H9 (cell line): ENCODE measurements around the gene RAB6A. TPM values are rescaled to one million over a fixed set of nuclear protein-coding genes. Genes with fewer than 3 reads are reported as not detected.

Experiments
- DNase-seq: peaks from one replicate; pipeline ENCODE4 v3.0.0-alpha.2; 2017
- H2AFZ ChIP-seq: one replicate; pipeline ENCODE4 v1.6.1; 2013; ENCODE audit warnings: mild to moderate bottlenecking, low read length, control low read depth, moderate library complexity
- H2AK5ac ChIP-seq: 2 replicates; pipeline ENCODE4 v1.6.1; 2013; ENCODE audit warnings: low read length, control low read depth, mixed read lengths; ENCODE audit not compliant: insufficient read length
- H2BK120ac ChIP-seq: one replicate; pipeline ENCODE4 v1.6.1; 2013; ENCODE audit warnings: low read depth, mild to moderate bottlenecking, low read length, control low read depth, inconsistent platforms; ENCODE audit not compliant: poor library complexity, severe bottlenecking
- H2BK12ac ChIP-seq: 2 replicates; pipeline ENCODE4 v1.6.1; 2013; ENCODE audit warnings: low read length, control low read depth, mixed read lengths, low read depth; ENCODE audit not compliant: insufficient read length
- H2BK15ac ChIP-seq: 2 replicates; pipeline ENCODE4 v1.6.1; 2013; ENCODE audit warnings: low read depth, low read length, control low read depth
- H2BK20ac ChIP-seq: one replicate; pipeline ENCODE4 v1.6.1; 2013; ENCODE audit warnings: low read depth, mild to moderate bottlenecking, low read length, control low read depth, inconsistent platforms; ENCODE audit not compliant: poor library complexity, severe bottlenecking
- H2BK5ac ChIP-seq: 2 replicates; pipeline ENCODE4 v1.6.1; 2013; ENCODE audit warnings: low read length, control low read depth, mixed read lengths; ENCODE audit not compliant: insufficient read length
- H3K14ac ChIP-seq: 2 replicates; pipeline ENCODE4 v1.6.1; 2013; ENCODE audit warnings: low read length, control low read depth; ENCODE audit not compliant: insufficient read depth
- H3K18ac ChIP-seq: 2 replicates; pipeline ENCODE4 v1.6.1; 2013; ENCODE audit warnings: low read depth, mild to moderate bottlenecking, mixed read lengths, low read length, control low read depth; ENCODE audit not compliant: insufficient read length
- H3K23ac ChIP-seq: 2 replicates; pipeline ENCODE4 v1.6.1; 2013; ENCODE audit warnings: low read length, control low read depth, mixed read lengths, low read depth; ENCODE audit not compliant: insufficient read length
- H3K23me2 ChIP-seq: 2 replicates; pipeline ENCODE4 v1.6.1; 2013; ENCODE audit warnings: low read depth, mild to moderate bottlenecking, mixed read lengths, low read length, control low read depth; ENCODE audit not compliant: insufficient read length, poor library complexity, severe bottlenecking
- H3K27ac ChIP-seq: 2 replicates; pipeline ENCODE4 v1.5.1; 2013; ENCODE audit warnings: low read length, control low read depth, mixed read lengths, low read depth; ENCODE audit not compliant: insufficient read length
- H3K27me3 ChIP-seq: 2 replicates; pipeline ENCODE4 v1.6.1; 2013; ENCODE audit warnings: low read length, control low read depth, inconsistent platforms; ENCODE audit not compliant: insufficient read depth
- H3K4ac ChIP-seq: 2 replicates; pipeline ENCODE4 v1.6.1; 2013; ENCODE audit warnings: low read depth, mild to moderate bottlenecking, control low read depth, inconsistent platforms, low read length, moderate library complexity
- H3K4me1 ChIP-seq: 2 replicates; pipeline ENCODE4 v1.6.1; 2013; ENCODE audit warnings: low read length, control low read depth, inconsistent platforms; ENCODE audit not compliant: insufficient read depth
- H3K4me2 ChIP-seq: 2 replicates; pipeline ENCODE4 v1.6.1; 2013; ENCODE audit warnings: low read length, control low read depth, mixed read lengths; ENCODE audit not compliant: insufficient read length, insufficient read depth
- H3K56ac ChIP-seq: 2 replicates; pipeline ENCODE4 v1.6.1; 2013; ENCODE audit warnings: low read depth, mild to moderate bottlenecking, mixed read lengths, low read length, control low read depth; ENCODE audit not compliant: insufficient read length
- H3K79me1 ChIP-seq: 2 replicates; pipeline ENCODE4 v1.6.1; 2013; ENCODE audit warnings: low read depth, mild to moderate bottlenecking, moderate library complexity, low read length, control low read depth, inconsistent platforms; ENCODE audit not compliant: insufficient read depth, poor library complexity, severe bottlenecking
- H3K79me2 ChIP-seq: 2 replicates; pipeline ENCODE4 v1.6.1; 2013; ENCODE audit warnings: low read length, control low read depth, inconsistent platforms; ENCODE audit not compliant: insufficient read depth
- H3K9ac ChIP-seq: 2 replicates; pipeline ENCODE4 v1.6.1; 2013; ENCODE audit warnings: low read length, control low read depth, mixed read lengths; ENCODE audit not compliant: insufficient read length; ENCODE audit errors: extremely low read depth
- H3K9me3 ChIP-seq: one replicate; pipeline ENCODE4 v1.6.1; 2013; ENCODE audit warnings: low read depth, low read length, inconsistent platforms; ENCODE audit not compliant: control insufficient read depth
- H3T11ph ChIP-seq: one replicate; pipeline ENCODE4 v1.6.1; 2013; ENCODE audit warnings: mild to moderate bottlenecking, low read length, control low read depth, inconsistent platforms
- H4K20me1 ChIP-seq: one replicate; pipeline ENCODE4 v1.6.1; 2013; ENCODE audit not compliant: control insufficient read depth, insufficient read length, insufficient read depth
- H4K5ac ChIP-seq: 2 replicates; pipeline ENCODE4 v1.6.1; 2013; ENCODE audit warnings: low read depth, mild to moderate bottlenecking, mixed read lengths, low read length, control low read depth; ENCODE audit not compliant: insufficient read length
- H4K8ac ChIP-seq: replicated peaks from 2 replicates; pipeline ENCODE4 v1.6.1; 2013; ENCODE audit warnings: low read length, control low read depth, mixed read lengths, low read depth; ENCODE audit not compliant: insufficient read length
- H4K91ac ChIP-seq: 2 replicates; pipeline ENCODE4 v1.6.1; 2013; ENCODE audit warnings: low read depth, mild to moderate bottlenecking, moderate library complexity, mixed read lengths, low read length, control low read depth; ENCODE audit not compliant: insufficient read length
- H3K27ac Mint-ChIP-seq, 3 experiments: 2 replicates in 2 of 3; 3 replicates in 1 of 3; pipeline ENCODE4 v1.8.0; 2020 to 2021; ENCODE audit warnings: mixed read lengths in 3 of 3, mild to moderate bottlenecking in 1 of 3, moderate library complexity in 1 of 3
- H3K27me3 Mint-ChIP-seq: 2 replicates; pipeline ENCODE4 v1.8.0; 2021; ENCODE audit warnings: low read depth, mild to moderate bottlenecking, moderate library complexity, mixed read lengths
- H3K36me3 Mint-ChIP-seq, 3 experiments: 2 replicates in 2 of 3; 3 replicates in 1 of 3; pipeline ENCODE4 v1.8.0; 2020 to 2021; ENCODE audit warnings: low read depth in 3 of 3, mixed read lengths in 3 of 3; ENCODE audit not compliant: insufficient read depth in 1 of 3
- H3K4me1 Mint-ChIP-seq, 2 experiments: 2 replicates each; pipeline ENCODE4 v1.8.0; 2020; ENCODE audit warnings: mixed read lengths in 2 of 2
- H3K4me3 Mint-ChIP-seq, 2 experiments: 2 replicates in 1 of 2; 3 replicates in 1 of 2; pipeline ENCODE4 v1.8.0; 2020 to 2021; ENCODE audit warnings: mild to moderate bottlenecking in 2 of 2, mixed read lengths in 2 of 2, moderate library complexity in 1 of 2
- H3K9me3 Mint-ChIP-seq, 2 experiments: 2 replicates in 1 of 2; 3 replicates in 1 of 2; pipeline ENCODE4 v1.8.0; 2020; ENCODE audit warnings: mild to moderate bottlenecking in 2 of 2, mixed read lengths in 2 of 2, moderate library complexity in 1 of 2
- CTCF ChIP-seq: fragments of 200-600 bp; sonication (generic); conservative IDR thresholded peaks from 3 replicates; pipeline ENCODE4 v1.8.0; 2021; ENCODE audit warnings: antibody characterized with exemption, mild to moderate bottlenecking
- total RNA-seq: library from RNA; stranded (reverse); gene quantifications from 2 replicates; pipeline ENCODE4 v1.2.1, GENCODE V29; 2021

The RAB6A gene
- total RNA-seq, 1 experiment from 2014 or later, result 72.8 TPM

DNA sequence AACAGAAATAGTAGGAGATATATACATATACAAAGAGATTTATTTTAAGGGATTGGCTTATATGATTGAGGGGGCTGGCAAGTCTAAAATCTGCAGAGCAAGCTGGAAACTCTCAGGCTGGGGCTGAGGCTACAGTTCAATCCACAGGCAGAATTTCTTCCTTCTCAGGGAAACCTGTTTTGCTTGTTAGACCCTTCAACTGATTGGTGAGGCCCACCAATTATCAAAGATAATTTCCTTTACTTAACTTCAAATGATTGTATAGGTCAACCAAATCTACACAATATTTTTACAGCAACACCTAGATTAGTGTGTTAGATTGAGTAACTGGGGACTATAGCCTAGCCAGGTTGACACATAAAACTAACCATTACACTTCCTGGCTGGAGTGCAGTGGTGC, 119.2 kb downstream of the RAB6A start:
- Histone ChIP-seq H3K4me1 (no peaks in the 10 kb centered on the region), H3K27me3 (no peaks in the 10 kb centered on the region; the same call in 1 of the 2 replicates)
- H3K4me3 Mint-ChIP-seq, result no peak overlapping the region

More for the DNA sequence above, 119.2 kb downstream of the RAB6A start:
- Mint-ChIP-seq H3K9me3 (no peaks in the 10 kb centered on the region), H3K4me1 (peaks cover 15 to 23% of the 10 kb centered on the region in 2 experiments), H3K27ac (no peak overlapping the region; a peak in 1 of 7 replicates), H3K36me3 (no peaks in the 10 kb centered on the region), H3K27me3 (peaks cover 15% of the 10 kb centered on the region)
- Histone ChIP-seq H3K27ac (no peak overlapping the region), H2BK12ac (no peak overlapping the region), H3K18ac (no peak overlapping the region), H2BK20ac (no peak overlapping the region), H3K56ac (no peak overlapping the region), H2BK15ac (no peak overlapping the region), H3K23ac (no peak overlapping the region), H3K9ac (no peak overlapping the region), H4K20me1 (no peaks in the 10 kb centered on the region), H2BK120ac (no peak overlapping the region), H2AK5ac (no peak overlapping the region), H4K5ac (no peak overlapping the region), H2BK5ac (no peak overlapping the region), H3K79me2 (no peaks in the 10 kb centered on the region), H3K9me3 (no peaks in the 10 kb centered on the region), H3K4ac (no peak overlapping the region), H4K8ac (no peak overlapping the region), H3T11ph (no peak overlapping the region), H3K14ac (no peak overlapping the region), H4K91ac (no peak overlapping the region), H3K23me2 (peaks cover 12% of the 10 kb centered on the region), H2AFZ (no peak overlapping the region), H3K4me2 (no peak overlapping the region), H3K79me1 (no peaks in the 10 kb centered on the region)
- no peak for DNase-seq
- no peak for TF ChIP-seq CTCF
